Measurements from ENCODE around the gene NRF1.

Gene NRF1

GRCh38 chr7:129741743-129742213 is 130.3 kb downstream of the NRF1 start:
- FAIRE-seq = no peak

DNA sequence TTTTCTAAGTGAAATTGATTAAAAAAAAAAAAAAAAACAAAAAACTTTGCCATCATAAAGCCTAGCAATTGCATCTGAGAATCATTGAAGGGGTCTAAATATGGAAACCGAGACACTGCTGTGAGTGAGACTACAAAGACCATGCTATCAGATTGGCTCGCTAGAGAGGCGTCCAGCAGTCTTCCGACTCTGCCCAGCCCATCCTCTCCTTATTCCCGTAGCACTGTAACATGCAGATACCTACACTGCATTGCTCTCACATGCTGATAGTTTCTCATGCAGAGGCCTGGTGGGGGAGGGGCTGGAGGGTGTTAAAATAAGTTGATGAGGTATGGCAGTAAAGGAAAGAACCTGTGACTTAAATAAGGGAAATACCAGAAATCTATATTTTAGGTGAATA is 130.7 kb downstream of the NRF1 start:
- no peak for FAIRE-seq

DNA sequence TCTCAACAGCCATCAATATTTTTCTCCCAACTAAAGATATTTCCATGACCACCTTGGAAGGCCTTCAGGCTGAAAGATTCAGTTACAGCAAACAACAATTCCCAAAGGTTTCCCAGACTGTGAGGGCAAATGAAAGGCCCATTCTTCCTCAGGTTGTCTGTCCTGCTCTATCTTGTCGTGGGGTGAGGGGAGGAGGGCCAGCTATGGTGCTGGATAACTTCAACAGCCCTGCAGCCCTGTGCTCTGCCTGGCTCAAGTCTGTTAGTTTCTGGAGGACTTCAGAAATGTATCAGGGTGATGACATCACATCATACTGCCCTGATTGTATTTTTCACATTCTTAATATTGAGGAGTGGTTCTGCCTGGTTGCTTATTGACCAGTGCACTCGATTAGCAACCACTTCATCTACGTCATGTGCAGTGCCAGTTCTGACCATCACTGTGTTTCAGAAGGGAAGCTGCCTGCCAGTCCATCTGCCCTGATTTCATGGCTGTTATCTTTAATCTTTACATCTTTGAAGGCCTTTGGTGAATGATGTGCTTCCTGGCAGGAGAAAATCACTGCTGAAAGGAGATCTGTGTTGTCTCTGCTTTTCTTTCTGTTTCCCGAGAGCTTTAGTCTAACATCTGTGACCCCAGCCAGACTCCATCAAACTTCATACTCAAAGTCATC is 135.5 kb downstream of the NRF1 start:
- no peak for FAIRE-seq

GRCh38 chr7:129748356-129749109 is 137.0 kb downstream of the NRF1 start:
- no peak for FAIRE-seq

DNA sequence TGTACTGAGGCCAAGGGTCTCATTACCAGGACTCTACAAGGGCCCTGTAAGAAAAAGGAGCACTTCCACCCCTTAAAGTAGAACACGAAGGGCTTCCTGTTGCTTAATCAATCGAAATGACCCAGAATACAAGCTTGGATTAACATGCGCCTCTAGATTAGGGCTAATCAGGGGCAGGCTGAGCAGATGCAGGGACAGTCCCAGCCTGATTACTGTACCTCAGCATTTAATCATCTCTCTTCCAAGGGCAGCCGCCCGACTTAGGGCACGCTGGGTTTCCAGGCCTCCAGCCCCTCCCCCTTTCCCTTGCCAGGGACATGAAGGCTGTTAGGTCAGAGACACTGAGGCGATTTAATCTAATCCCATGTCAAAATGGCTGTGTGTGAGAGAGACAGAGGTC is 138.6 kb downstream of the NRF1 start:
- no peak for FAIRE-seq

DNA sequence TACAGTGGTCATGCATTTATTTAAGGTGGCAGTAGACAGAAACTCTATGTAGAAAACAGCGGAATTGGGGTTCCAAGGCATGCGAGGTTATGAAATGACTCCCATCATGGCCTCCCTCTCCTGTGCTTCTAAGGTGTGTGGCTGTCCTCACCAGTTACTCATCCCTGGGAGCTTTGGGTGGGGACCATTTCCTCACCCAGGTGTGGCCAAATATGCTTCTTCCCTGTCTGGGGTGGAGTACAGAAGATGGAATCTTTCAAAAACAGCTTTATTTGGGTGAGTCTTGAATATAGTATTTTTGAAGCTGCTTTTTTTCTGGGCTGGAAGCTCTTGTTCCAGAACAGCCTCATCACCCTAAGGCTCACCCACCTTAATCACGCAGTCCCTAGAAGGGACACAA is 139.0 kb downstream of the NRF1 start:
- FAIRE-seq = no peak

DNA sequence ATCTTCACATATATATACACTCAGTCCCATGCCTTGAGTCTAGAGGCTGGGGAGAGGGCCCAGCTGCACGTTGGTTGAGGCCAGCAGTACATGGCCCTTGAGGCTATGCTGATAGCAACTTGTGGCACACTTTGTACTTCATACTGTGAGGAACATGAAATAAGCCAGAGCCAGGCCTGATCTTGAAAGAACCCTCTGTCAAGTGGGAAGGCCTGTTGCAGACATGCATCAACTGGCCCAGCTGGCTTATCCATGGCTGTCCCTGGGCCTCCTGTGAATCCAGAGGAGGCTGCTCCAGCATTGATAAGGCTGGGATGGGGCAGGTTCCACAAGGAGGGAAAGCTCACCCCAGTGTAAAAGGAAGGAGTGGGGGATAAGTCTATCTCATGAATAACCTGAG is 140.4 kb downstream of the NRF1 start:
- no peak for FAIRE-seq

DNA sequence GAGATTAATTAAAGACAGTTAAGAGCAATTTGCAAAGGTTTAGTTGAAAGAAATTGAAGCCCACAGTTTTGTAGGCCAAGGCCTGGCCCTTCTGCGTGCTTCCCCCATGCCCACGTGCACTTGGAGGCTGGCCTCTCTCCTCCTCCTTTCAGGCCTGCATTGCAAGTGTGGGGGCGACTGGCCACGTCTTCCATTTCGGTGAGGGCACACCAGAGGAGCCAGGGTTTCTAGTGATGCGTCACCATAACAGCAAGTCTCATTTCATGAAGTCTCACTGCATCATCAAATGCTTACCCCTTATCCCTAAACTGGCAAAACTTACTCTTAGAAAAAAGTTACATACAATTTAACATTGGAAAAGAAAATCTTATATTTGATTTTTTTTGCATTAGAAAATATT is 141.2 kb downstream of the NRF1 start:
- FAIRE-seq = no peak

GRCh38 chr7:129754406-129754805 is 142.9 kb downstream of the NRF1 start:
- no peak for FAIRE-seq

DNA sequence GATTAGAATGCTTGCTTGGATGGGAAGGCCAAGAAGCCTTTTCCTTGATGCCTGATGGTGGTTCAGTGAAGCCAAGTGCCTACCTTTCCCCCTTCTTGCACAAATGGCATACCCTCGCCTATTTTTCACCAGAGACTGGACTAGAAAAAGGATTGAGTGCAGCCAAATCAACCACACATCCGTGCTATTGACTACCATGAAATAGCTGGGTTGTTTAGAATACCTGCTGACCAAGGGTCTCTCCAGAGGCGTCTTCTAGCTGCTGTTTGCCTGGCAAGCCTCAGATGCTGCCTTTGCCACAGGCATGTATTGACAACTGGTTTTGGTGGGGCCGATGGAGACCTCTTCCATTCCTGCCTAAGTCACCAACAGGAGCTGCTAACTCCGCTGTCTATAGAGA is 146.5 kb downstream of the NRF1 start:
- FAIRE-seq = no peak

DNA sequence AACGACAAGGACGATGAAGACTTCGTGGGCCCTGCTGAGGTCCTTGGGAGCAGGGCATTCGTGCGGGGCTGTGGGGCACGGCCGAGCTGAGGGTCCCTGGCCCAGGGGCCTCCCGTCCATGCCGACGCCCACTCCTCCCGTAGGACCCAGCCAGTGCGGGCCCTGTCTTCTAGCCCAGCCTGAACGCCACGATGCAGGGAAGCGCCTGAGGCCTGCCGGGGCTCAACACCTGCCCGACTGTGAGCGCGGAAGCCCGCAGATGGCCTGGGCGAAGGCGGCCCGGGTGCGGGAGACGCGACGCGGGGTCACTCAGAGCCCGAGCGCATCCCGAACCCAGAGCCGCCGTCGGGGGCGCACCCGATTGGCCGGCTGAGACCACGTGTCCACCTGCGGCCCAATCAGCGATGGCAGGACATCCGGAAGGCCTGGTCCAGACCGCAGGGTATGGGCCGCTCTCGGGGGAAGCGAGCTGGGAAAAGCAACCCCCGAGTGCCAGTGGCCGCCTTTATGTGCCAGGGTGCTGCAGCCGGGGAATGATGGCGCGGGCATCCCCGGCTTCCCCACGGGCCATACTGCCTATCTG is 151.0 kb downstream of the NRF1 start:
- no peak for FAIRE-seq

DNA sequence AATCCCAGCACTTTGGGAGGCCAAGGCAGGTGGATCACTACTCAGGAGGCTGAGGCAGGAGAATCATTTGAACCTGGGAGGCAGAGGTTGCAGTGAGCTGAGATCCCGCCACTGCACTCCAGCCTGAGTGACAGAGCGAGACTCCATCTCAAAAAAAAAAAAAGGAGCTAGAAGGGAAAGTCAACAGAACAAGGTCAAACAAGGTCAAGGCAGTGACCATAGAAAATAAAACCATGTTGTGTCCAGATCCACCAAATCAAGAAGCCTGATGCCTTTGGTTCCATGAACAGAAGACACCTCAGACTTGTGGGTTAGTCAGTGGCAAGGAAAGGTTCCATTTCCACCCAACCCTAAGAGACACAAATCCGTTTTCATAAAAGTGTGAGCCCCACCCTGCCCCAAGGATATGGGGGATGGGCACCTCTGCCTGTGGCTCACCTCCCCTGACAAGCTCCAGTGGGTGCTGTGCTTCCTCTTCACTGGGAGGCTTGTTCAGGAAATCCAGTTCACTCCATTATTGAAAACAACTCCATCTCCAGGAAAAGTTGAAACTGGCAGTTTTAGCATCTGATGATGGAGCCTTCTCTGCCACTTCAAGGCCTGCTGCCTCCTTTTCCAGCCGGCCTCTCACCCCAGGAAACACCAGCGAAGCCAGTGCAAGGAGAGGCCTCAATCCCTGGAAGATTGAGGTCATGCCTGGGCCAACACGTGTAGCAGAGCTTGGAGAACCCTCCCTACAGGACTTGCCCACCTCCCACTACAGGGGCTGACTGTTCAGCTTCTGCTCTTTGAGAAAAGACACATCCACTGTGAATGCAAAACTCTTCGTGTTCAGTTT is 152.9 kb downstream of the NRF1 start:
- no peak for FAIRE-seq

DNA sequence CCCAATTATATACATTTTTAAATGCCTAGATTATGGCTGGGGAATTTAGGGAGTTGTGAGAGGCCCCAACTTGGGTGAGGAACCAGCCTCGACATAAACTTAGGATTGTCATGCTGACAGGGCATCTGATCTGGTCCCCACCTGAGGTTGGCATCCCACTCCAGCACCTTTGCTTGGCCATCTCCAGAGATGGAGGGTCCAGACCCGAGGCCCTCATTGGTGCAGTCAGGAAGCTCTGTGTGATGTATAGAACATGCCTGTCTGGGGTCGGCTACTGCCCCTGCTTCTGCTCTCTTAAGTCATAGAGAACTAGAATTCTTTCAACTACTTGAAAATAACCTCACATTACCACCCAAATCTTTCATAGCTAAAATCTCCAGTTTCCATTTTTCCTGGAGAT is 153.8 kb downstream of the NRF1 start:
- FAIRE-seq = no peak

DNA sequence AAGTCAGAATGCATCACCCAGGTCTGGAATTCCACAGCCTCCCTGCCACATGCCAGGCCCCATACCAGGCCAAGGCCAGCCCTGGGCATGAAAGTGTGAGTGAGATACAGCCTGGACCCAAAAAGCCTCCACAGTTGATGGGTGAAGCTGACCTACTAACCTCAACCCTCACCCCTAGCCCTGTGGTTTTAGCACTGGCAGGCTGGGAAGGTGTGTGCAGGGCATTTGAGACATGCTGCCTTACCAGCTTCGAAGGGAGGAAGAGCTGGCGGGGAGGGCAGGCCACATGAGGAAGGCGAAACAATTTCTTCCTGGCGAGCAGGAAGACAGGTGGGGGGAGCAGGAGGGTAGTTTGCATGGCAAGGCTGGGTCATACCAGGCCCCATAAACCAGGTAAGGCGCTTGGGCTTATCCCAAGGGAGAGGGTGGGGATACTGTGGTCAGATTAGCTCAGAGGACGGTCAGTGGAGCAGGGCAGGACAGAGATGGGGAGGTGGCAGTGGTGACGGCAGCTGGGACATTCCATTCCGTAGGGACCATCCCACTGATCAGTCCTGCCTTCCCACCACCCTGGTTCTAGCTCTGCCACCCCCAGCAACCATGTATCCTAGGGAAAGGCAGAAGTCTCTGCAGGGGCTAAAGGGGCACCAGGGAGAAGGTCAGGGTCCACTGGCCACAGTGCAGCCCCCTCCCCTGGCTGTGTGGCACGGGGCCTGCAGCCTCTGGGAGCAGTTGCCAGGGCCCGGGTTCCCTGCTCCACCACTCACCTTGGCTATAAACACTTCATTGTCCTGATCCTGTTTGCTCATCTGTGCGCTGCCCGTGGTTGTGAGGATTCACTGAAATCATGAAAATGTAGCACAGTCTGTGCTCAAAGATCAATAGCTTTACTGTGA is 155.8 kb downstream of the NRF1 start:
- FAIRE-seq = no peak

GRCh38 chr7:129768614-129769399 is 157.3 kb downstream of the NRF1 start:
- FAIRE-seq = no peak

DNA sequence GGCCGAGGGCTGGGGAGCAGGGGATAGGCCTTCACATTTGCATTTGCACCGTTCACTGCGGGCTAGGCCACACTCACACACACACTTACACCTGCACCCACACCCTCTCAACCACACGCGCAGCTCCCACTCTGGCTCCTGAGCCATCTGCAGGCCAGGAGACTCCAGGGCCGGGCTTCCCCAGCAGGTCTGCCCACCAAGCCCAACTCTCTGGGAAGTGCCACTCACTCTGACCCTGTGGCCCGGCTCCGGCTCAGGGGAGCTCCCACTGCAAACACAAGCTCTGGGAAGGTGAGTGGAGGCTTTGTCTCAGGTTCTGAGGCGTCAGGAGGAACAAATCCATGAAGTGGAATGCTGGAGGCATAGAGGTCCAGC is 157.9 kb downstream of the NRF1 start:
- FAIRE-seq = no peak

DNA sequence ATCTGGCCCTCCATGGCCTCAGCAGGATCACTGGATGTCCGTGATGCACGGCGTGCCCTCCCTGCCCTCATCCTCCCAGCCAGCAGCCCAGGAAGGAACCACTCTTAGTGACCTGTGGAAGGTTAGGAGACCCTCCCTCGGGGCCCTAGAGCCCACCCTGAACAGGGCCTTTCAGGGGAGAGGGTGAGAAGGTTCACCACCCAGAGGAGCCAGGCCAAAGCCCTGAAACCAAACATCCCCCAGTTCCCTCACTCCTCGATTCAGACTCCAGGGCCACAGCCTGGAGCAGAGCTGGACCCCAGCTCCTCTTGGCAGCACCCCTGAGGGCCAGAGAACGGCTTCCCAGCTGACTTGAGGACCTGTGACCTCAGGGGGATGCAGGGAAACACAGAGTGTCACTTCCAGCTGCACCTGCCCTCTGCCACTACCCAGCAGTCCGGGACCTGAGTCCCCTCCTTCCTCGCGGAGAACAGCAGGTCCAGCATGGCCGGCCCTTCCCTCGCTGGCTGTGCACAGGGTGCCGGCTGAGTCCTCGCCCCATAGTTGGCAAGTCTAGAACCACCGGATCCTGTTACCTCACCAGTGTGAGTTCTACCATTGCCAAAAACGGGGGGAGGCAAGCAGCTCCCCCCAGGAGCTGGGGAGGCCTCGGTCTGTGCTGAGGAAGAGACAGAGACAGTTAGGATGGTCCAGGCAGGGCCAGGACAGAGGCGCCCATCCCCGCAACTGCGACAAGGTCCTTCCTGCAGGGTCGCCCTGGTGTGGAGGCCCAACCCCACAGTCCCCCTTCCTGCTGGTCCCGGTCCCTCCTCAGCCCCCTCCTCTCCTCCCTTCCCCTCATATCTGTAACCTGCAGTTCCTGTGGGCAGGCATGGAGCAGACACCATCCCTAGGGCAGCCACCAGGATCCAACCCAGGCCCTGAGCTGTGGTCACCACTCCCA is 158.6 kb downstream of the NRF1 start:
- no peak for FAIRE-seq

DNA sequence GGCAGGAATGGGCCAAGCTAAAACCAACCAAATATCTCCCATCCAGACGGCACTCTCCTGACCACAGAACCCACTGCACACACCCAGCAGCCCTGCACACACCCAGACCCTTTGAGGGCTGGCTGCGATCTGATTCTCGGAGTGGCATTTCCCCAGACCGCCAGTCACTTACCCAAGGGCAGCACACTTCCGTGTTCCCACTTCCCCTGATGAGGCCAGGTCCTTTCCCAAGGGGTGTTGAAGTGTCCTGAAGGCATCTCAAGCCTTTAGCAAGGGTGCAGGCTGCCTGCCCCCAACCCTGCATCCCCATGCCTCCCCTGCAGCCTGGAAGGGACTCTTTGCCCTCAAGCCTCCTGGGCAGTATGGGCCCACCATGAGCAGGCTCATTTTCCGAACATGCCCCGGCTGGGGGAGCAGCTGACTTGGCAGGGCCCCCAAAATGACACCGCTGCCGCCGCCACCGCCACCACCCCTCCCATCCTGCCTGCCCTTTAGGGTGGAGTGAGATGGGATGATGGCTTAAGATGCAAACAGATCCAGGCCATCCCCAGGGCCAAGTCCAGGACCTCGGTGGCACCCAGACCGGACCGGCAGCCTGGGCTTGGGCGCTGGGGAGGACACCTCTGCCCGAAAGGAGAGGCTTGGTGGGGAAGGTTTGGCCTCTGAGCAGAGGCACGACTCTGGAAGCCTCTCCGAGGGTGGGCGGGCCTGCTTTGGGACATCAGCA is 159.8 kb downstream of the NRF1 start:
- FAIRE-seq = no peak

DNA sequence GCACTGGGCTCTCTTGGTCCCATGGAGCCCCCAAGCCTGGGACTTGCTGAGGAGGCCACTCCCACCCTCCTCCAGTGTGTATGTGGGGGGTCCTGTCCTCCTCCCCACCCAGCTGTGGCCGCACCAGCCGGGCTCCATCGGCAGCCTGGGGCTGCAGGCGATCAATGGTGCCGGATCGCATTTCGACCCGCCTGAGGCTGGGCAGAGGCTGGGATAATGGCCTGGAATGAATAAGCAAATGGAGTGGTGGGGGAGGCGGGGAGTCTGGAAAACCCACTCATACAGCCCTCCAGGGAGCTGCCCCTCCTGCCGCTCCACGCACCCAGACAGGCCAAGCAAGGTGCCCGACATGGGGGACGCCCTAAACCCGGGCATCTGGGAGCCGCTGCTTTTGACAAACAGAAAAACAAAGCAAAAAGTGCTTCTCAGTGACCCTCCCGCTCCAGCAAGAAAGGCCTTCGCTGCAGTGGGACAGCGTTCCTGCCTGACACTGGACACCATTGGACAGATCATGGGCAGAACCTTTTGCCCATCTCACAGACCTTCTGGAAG is 160.5 kb downstream of the NRF1 start:
- FAIRE-seq = no peak

Data from endometrium (tissue), 2 donors.